Spleen (tissue), 11 donors: ENCODE measurements around the gene NPAS2. TPM values are rescaled to one million over a fixed set of nuclear protein-coding genes. Genes with fewer than 3 reads are reported as not detected.

Experiments used
- DNase-seq: peaks from one replicate; pipeline ENCODE4 v3.0.0-alpha.2; 2020
- H3K27ac ChIP-seq, 8 donors: fragments of 200-600 bp; sonication (generic) in 7 of 8; 1 replicate in 4 of 8; 2 replicates in 4 of 8; pipeline versions ENCODE4 v1.5.0 to v1.8.0; 2016 to 2021; ENCODE audit warnings: inconsistent platforms in 4 of 8, mild to moderate bottlenecking in 4 of 8, moderate library complexity in 1 of 8
- H3K27me3 ChIP-seq, 7 donors: fragments of 200-600 bp; sonication (generic) in 6 of 7; replicated peaks in 1 of 7; 1 replicate in 4 of 7; 2 replicates in 3 of 7; pipeline versions ENCODE4 v1.5.0 to v1.8.0; 2016 to 2021; ENCODE audit warnings: inconsistent platforms in 3 of 7, mild to moderate bottlenecking in 1 of 7
- H3K36me3 ChIP-seq, 6 donors: fragments of 200-600 bp; sonication (generic) in 5 of 6; 1 replicate in 4 of 6; 2 replicates in 2 of 6; pipeline versions ENCODE4 v1.5.0 to v1.8.0; 2016 to 2021; ENCODE audit warnings: inconsistent platforms in 2 of 6
- H3K4me1 ChIP-seq, 6 donors: fragments of 200-600 bp; sonication (generic) in 5 of 6; 1 replicate in 3 of 6; 2 replicates in 3 of 6; pipeline versions ENCODE4 v1.5.0 to v1.8.0; 2016 to 2021; ENCODE audit warnings: inconsistent platforms in 3 of 6
- H3K4me3 ChIP-seq, 8 donors: fragments of 200-600 bp; sonication (generic) in 7 of 8; 1 replicate in 4 of 8; 2 replicates in 4 of 8; pipeline versions ENCODE4 v1.5.0 to v1.8.0; 2016 to 2021; ENCODE audit warnings: inconsistent platforms in 4 of 8, mild to moderate bottlenecking in 4 of 8, moderate library complexity in 2 of 8
- H3K9me3 ChIP-seq, 8 donors: fragments of 200-600 bp; sonication (generic) in 7 of 8; 1 replicate in 4 of 8; 2 replicates in 4 of 8; pipeline versions ENCODE4 v1.5.0 to v1.8.0; 2016 to 2021; ENCODE audit warnings: inconsistent platforms in 4 of 8
- CTCF ChIP-seq, 11 experiments: fragments of 200-600 bp in 7 of 11; fragments of 450-650 bp in 4 of 11; sonication (generic) in 4 of 11; IDR thresholded peaks in 8 of 11; conservative IDR thresholded peaks in 3 of 11; 1 replicate in 7 of 11; 2 replicates in 4 of 11; pipeline versions ENCODE4 v1.4.0 to v1.8.0; 2016 to 2021; ENCODE audit warnings: antibody characterized with exemption in 11 of 11, inconsistent platforms in 4 of 11, mild to moderate bottlenecking in 1 of 11
- POLR2A ChIP-seq, 3 donors: fragments of 450-650 bp; IDR thresholded peaks; one replicate each; pipeline ENCODE4 v1.5.1; 2017; ENCODE audit warnings: antibody characterized with exemption in 3 of 3, mild to moderate bottlenecking in 1 of 3
- POLR2AphosphoS5 ChIP-seq, 3 donors: sonication (generic); formaldehyde crosslinking; IDR thresholded peaks; one replicate each; pipeline ENCODE4 v1.5.1; 2017; ENCODE audit warnings: antibody characterized with exemption in 3 of 3
- WGBS, 5 donors: extraction: QIAGEN DNeasy Blood & Tissue Kit in 3 of 5; methylation state at CpG; one replicate each; pipeline versions ENCODE4 v1.1.5 to v1.1.7; 2013 to 2018; 5-methylcytosine and 5-hydroxymethylcytosine counted together
- intact Hi-C: fragments of 100-400 bp; cut with DNase I; formaldehyde crosslinking; loops from one replicate; pipeline ENCODE4 v1.15.0; 2023; ENCODE audit warnings: low total_unique reads
- polyA plus RNA-seq, 3 donors: library from polyadenylated mRNA; stranded (reverse); fragments of 200-250 nt; gene quantifications; one replicate each; pipeline ENCODE4 v1.2.1, GENCODE V29; 2013
- total RNA-seq, 7 donors: library from RNA; depleted of rRNA in 3 of 7; stranded (reverse); fragments of >200 nt in 3 of 7; fragmentation: NEBNext Ultra II Directional in 4 of 7; extraction: Animal tissue kit (Norgen Biotek cat#: 25700) in 4 of 7; gene quantifications; one replicate each; pipeline versions ENCODE4 v1.1.0 to v1.2.1, GENCODE V29; 2016 to 2021
- donor health status: healthy with polysubstance abuse.
- donor health status: DM: no; HTN: no; CAD: no; lungs with moderate emphysema.
- donor health status: DM: no; HTN: no; CAD: no.
- donor health status: Bipolar disorder and iron deficiency.
- donor health status: healthy.
- donor health status: DM: no; HTN: no; CAD: no.
- donor health status: DM: yes; HTN: yes; CAD: no.

The NPAS2 gene
- total and polyA plus RNA-seq, 10 donors: 2.4 to 24.1 (median 8.4) TPM

GRCh38 chr2:100952512-100952911 is 132.6 kb downstream of the NPAS2 start:
- TF ChIP-seq POLR2A (IDR thresholded peaks at IDR 0.05) (no peak), POLR2AphosphoS5 (IDR thresholded peaks at IDR 0.05) (no peak), CTCF (IDR thresholded peaks at IDR 0.05 in 8 of 11, conservative IDR thresholded peaks at IDR 0.05 in 3 of 11) (no peak)
- no peaks in the 10 kb centered on the region for H3K9me3 ChIP-seq
- H3K4me1 ChIP-seq: peaks cover 0 to 2% (median 0%) of the 10 kb centered on the region in 6 donors
- H3K27ac ChIP-seq: no peak overlapping the region
- whole genome bisulfite sequencing, 5 donors: 80 to 93% (median 90%) methylated on average over 2 of the region's 2 CpGs
- DNase-seq: no peak
- H3K27me3 ChIP-seq: no peaks in the 10 kb centered on the region
- no peak overlapping the region for H3K4me3 ChIP-seq
- H3K36me3 ChIP-seq: peaks cover 0 to 10% (median 0%) of the 10 kb centered on the region in 6 donors
- intact Hi-C loops: no loop called here

- Histone ChIP-seq H3K36me3 (peaks cover 0 to 10% (median 0%) of the 10 kb centered on the region in 6 donors), H3K4me3 (no peak overlapping the region), H3K4me1 (peaks cover 0 to 4% (median 0%) of the 10 kb centered on the region in 6 donors), H3K27me3 (no peaks in the 10 kb centered on the region), H3K27ac (no peak overlapping the region), H3K9me3 (no peaks in the 10 kb centered on the region)
- 78 to 86% (median 81%) methylated on average over 11 of the region's 11 CpGs for WGBS, 5 donors
- peak; percentile 62 for DNase-seq
- TF ChIP-seq POLR2A (IDR thresholded peaks at IDR 0.05) (no peak), POLR2AphosphoS5 (IDR thresholded peaks at IDR 0.05) (no peak), CTCF (IDR thresholded peaks at IDR 0.05 in 8 of 11, conservative IDR thresholded peaks at IDR 0.05 in 3 of 11) (no peak)
- intact Hi-C loops: no loop called here
Observed at GRCh38 chr2:100953406-100954043, 133.6 kb downstream of the NPAS2 start.

GRCh38 chr2:100954044-100954420 is 134.1 kb downstream of the NPAS2 start:
- 67 to 94% (median 79%) methylated on average over 6 of the region's 6 CpGs for WGBS, 5 donors
- no peak overlapping the region for H3K4me3 ChIP-seq
- no peaks in the 10 kb centered on the region for H3K9me3 ChIP-seq
- TF ChIP-seq POLR2A (IDR thresholded peaks at IDR 0.05) (no peak), POLR2AphosphoS5 (IDR thresholded peaks at IDR 0.05) (no peak)
- no peaks in the 10 kb centered on the region for H3K27me3 ChIP-seq
- H3K36me3 ChIP-seq: peaks cover 0 to 8% (median 0%) of the 10 kb centered on the region in 6 donors
- H3K4me1 ChIP-seq: peaks cover 0 to 4% (median 0%) of the 10 kb centered on the region in 6 donors
- peak; percentile 23 for DNase-seq
- intact Hi-C loops: no loop called here
- no peak overlapping the region for H3K27ac ChIP-seq

- H3K36me3 ChIP-seq: no peaks in the 10 kb centered on the region
- H3K4me1 ChIP-seq: peaks cover 0 to 4% (median 0%) of the 10 kb centered on the region in 6 donors
- 92 to 99% (median 94%) methylated on average over 4 of the region's 4 CpGs for WGBS, 5 donors
- TF ChIP-seq POLR2AphosphoS5 (IDR thresholded peaks at IDR 0.05) (no peak), CTCF (IDR thresholded peaks at IDR 0.05 in 8 of 11, conservative IDR thresholded peaks at IDR 0.05 in 3 of 11) (no peak), POLR2A (IDR thresholded peaks at IDR 0.05) (no peak)
- H3K4me3 ChIP-seq: no peak overlapping the region
- intact Hi-C loops: no loop called here
- DNase-seq: no peak
- no peaks in the 10 kb centered on the region for H3K27me3 ChIP-seq
- H3K27ac ChIP-seq: no peak overlapping the region
- no peaks in the 10 kb centered on the region for H3K9me3 ChIP-seq
Observed at GRCh38 chr2:100955226-100955625, 135.3 kb downstream of the NPAS2 start.
